ENCODE results near the gene THBS4. TPM values are rescaled to one million over a fixed set of nuclear protein-coding genes. Genes with fewer than 3 reads are reported as not detected.

The THBS4 gene
- polyA plus RNA-seq, 3 donors, result 0.03 TPM; not detected in 2

DNA sequence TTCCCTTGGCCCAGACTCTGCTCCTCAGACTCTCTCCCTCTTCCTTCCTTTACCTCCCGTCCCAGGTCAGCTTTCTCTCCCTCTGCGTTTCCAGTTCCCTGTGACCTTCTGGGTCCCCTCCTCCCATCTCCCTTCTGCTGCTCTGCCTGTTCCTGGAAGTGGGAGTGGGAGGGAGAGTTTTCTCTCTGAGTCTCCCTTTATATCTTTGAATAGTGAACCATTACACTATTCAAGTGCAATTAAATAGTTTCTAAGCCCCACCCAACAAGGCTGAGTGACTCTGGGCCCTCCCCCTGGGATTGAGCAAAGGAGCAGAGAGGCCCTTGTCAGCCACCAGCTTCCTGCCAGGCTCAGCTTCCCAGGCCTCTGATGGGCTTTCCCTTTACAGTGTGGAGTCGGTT lies 34.8 kb downstream of the THBS4 start:
- H3K79me2 ChIP-seq (ENCODE audit: insufficient read depth, low read length), result peaks cover 13% of the 10 kb centered on the region
- H3K4me3 ChIP-seq (replicated peaks in 1 of 3; ENCODE audit: low read depth in 2 of 3, low read length in 3 of 3), result peak overlapping the region in 1 of 3 experiments; percentile 4
- H4K20me1 ChIP-seq (ENCODE audit: insufficient read depth, low read length), result no peaks in the 10 kb centered on the region
- TF ChIP-seq, protein P1, sequence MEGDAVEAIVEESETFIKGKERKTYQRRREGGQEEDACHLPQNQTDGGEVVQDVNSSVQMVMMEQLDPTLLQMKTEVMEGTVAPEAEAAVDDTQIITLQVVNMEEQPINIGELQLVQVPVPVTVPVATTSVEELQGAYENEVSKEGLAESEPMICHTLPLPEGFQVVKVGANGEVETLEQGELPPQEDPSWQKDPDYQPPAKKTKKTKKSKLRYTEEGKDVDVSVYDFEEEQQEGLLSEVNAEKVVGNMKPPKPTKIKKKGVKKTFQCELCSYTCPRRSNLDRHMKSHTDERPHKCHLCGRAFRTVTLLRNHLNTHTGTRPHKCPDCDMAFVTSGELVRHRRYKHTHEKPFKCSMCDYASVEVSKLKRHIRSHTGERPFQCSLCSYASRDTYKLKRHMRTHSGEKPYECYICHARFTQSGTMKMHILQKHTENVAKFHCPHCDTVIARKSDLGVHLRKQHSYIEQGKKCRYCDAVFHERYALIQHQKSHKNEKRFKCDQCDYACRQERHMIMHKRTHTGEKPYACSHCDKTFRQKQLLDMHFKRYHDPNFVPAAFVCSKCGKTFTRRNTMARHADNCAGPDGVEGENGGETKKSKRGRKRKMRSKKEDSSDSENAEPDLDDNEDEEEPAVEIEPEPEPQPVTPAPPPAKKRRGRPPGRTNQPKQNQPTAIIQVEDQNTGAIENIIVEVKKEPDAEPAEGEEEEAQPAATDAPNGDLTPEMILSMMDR (IDR thresholded peaks at IDR 0.05), result no peak
- H3K4me1 ChIP-seq (ENCODE audit: control insufficient read depth in 1 of 2, insufficient read depth in 2 of 2, low read length in 2 of 2), result peaks cover 49 to 50% of the 10 kb centered on the region in 2 donors
- H3K27me3 ChIP-seq (ENCODE audit: control insufficient read depth in 2 of 2, insufficient read depth in 2 of 2, low read length in 2 of 2), result no peaks in the 10 kb centered on the region
- Mint-ChIP-seq H3K4me1 (peaks cover 63% of the 10 kb centered on the region), H3K27me3 (ENCODE audit: low read depth in 3 of 3) (peaks cover 0 to 3% (median 0%) of the 10 kb centered on the region in 3 donors), H3K36me3 (peaks cover 21 to 25% of the 10 kb centered on the region in 2 donors), H3K9me3 (no peaks in the 10 kb centered on the region), H3K4me3 (peak overlapping the region; percentile 63 to 68), H3K27ac (peak overlapping the region; percentile 72 to 95 (median 93))
- peak in 2 of 3 donors; percentile 8 to 39 for DNase-seq
- WGBS (ENCODE audit: insufficient coverage), result no CpG with 5 or more reads among the region's 3 CpGs
- peak overlapping the region; percentile 60 to 75 for H3K27ac ChIP-seq (ENCODE audit: low read depth in 1 of 2, low read length in 2 of 2)
- H2AFZ ChIP-seq (ENCODE audit: insufficient read depth, low read depth, low read length, poor library complexity, severe bottlenecking), result peak overlapping the region; percentile 55
- H3K36me3 ChIP-seq (replicated peaks in 1 of 2; ENCODE audit: control insufficient read depth in 1 of 2, insufficient read depth in 2 of 2, low read length in 2 of 2), result no peaks in the 10 kb centered on the region
- H3K9me3 ChIP-seq (replicated peaks in 1 of 2; ENCODE audit: control insufficient read depth in 1 of 2, insufficient read depth in 1 of 2, low read length in 2 of 2), result no peaks in the 10 kb centered on the region
- peak overlapping the region; percentile 35 for H3K4me2 ChIP-seq (replicated peaks; ENCODE audit: extremely low read depth, low read length, poor library complexity, severe bottlenecking)
- peak overlapping the region; percentile 5 for H3K9ac ChIP-seq (ENCODE audit: insufficient read depth, low read length, poor library complexity, severe bottlenecking)
- intact Hi-C loops (cut with micrococcal nuclease), result loop anchor here in 1 of 2 donors (10.0 kb wide), 1 partner anchor 85 kb away; no protein-coding TSS in a partner anchor

DNA sequence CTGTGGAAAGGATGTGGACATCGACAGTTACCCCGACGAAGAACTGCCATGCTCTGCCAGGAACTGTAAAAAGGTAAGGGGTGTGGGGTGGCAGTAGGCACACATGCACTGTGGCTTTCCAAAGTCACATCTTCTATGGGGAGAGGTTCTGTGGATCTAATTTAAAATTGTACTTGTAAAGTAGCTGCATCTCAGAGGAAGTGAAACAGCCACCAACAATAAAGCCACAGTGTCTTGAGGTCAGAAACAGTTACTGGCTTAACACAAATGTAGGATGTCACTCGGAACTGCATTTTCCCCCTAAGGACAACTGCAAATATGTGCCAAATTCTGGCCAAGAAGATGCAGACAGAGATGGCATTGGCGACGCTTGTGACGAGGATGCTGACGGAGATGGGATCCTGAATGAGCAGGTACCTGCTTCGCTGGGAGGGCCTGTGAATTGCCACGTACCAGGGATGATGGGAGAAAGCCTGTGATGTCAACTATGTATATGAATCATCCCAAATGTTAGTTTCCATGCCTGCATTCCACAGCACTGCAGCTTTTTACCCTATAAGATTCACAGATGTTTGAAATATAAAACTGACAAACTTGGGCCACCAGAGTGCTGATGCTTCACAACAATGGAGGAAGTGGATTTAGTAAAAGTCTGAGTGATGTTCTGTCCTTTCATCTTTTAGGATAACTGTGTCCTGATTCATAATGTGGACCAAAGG lies 35.3 kb downstream of the THBS4 start:
- no peaks in the 10 kb centered on the region for H3K9me3 ChIP-seq (replicated peaks in 1 of 2; ENCODE audit: control insufficient read depth in 1 of 2, insufficient read depth in 1 of 2, low read length in 2 of 2)
- peak overlapping the region; percentile 55 for H2AFZ ChIP-seq (ENCODE audit: insufficient read depth, low read depth, low read length, poor library complexity, severe bottlenecking)
- DNase-seq, result peak in 2 of 3 donors; percentile 5 to 34
- H3K4me1 ChIP-seq (ENCODE audit: control insufficient read depth in 1 of 2, insufficient read depth in 2 of 2, low read length in 2 of 2), result peaks cover 49 to 50% of the 10 kb centered on the region in 2 donors
- peaks cover 63% of the 10 kb centered on the region for H3K4me1 Mint-ChIP-seq
- H3K9me3 Mint-ChIP-seq, result no peaks in the 10 kb centered on the region
- peak overlapping the region; percentile 32 to 63 for H3K4me3 Mint-ChIP-seq
- peak overlapping the region; percentile 60 to 75 for H3K27ac ChIP-seq (ENCODE audit: low read depth in 1 of 2, low read length in 2 of 2)
- peak overlapping the region; percentile 5 for H3K9ac ChIP-seq (ENCODE audit: insufficient read depth, low read length, poor library complexity, severe bottlenecking)
- H4K20me1 ChIP-seq (ENCODE audit: insufficient read depth, low read length), result no peaks in the 10 kb centered on the region
- H3K36me3 ChIP-seq (replicated peaks in 1 of 2; ENCODE audit: control insufficient read depth in 1 of 2, insufficient read depth in 2 of 2, low read length in 2 of 2), result peaks cover 0 to 4% of the 10 kb centered on the region in 2 donors
- peak overlapping the region; percentile 72 to 95 (median 93) for H3K27ac Mint-ChIP-seq
- no peaks in the 10 kb centered on the region for H3K27me3 ChIP-seq (ENCODE audit: control insufficient read depth in 2 of 2, insufficient read depth in 2 of 2, low read length in 2 of 2)
- intact Hi-C loops (cut with micrococcal nuclease), result loop anchor here in 1 of 2 donors (10.0 kb wide), 1 partner anchor 86 kb away; no protein-coding TSS in a partner anchor
- 8% methylated on average over 7 of the region's 10 CpGs for WGBS (ENCODE audit: insufficient coverage)
- TF ChIP-seq, protein P1 (IDR thresholded peaks at IDR 0.05), result no peak
- H3K4me2 ChIP-seq (replicated peaks; ENCODE audit: extremely low read depth, low read length, poor library complexity, severe bottlenecking), result peak overlapping the region; percentile 35
- peaks cover 0 to 3% (median 0%) of the 10 kb centered on the region in 3 donors for H3K27me3 Mint-ChIP-seq (ENCODE audit: low read depth in 3 of 3)
- H3K4me3 ChIP-seq (replicated peaks in 1 of 3; ENCODE audit: low read depth in 2 of 3, low read length in 3 of 3), result peak overlapping the region in 1 of 3 experiments; percentile 4
- peaks cover 13% of the 10 kb centered on the region for H3K79me2 ChIP-seq (ENCODE audit: insufficient read depth, low read length)
- H3K36me3 Mint-ChIP-seq, result peaks cover 27 to 31% of the 10 kb centered on the region in 2 donors

Measured in CD14-positive monocyte (primary cell).